NB4 (cell line): ENCODE measurements around the gene RAB21.

Experiments used
- CTCF ChIP-seq: IDR thresholded peaks from one replicate; pipeline ENCODE4 v1.5.1; 2012; ENCODE audit warnings: low read depth, low read length
- MAX ChIP-seq: IDR thresholded peaks from 2 replicates; pipeline ENCODE4 v1.6.1; 2011; ENCODE audit warnings: low read depth, low read length
- MYC ChIP-seq: IDR thresholded peaks from 2 replicates; pipeline ENCODE4 v1.6.1; 2011; ENCODE audit warnings: low read depth, low read length
- POLR2A ChIP-seq: IDR thresholded peaks from 2 replicates; pipeline ENCODE4 v1.6.1; 2011; ENCODE audit warnings: mild to moderate bottlenecking; ENCODE audit not compliant: insufficient read length; ENCODE audit errors: extremely low read depth

DNA sequence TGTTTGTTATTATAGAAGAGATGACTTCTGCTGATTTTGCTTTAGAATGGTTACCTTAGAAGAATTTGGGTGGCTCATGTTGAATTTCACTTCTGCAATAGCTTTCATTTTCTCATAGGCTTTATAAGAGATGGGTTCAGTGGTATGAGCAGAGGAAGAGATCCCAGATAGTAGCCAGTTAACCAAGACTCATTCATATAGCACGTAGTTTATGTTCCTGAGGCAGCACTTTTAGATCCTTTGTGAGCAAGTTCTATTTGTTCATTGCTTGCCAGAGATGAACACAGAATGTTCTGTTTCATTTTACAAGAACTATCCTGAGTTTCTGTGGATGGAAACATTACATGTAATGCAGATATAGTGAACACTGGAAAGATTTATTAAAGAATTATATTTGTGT is 32.2 kb downstream of the RAB21 start:
- TF ChIP-seq CTCF (no peak), POLR2A (no peak), MAX (no peak), MYC (no peak)
